ENCODE data around the gene RAC3. TPM values are rescaled to one million over a fixed set of nuclear protein-coding genes. Genes with fewer than 3 reads are reported as not detected.

The RAC3 gene
- total and polyA plus RNA-seq, 9 of the 15 experiments (the other 6 are each of a cell fraction or from before 2014, with no cell fraction given): 0.23 to 292 (median 118) TPM

DNA sequence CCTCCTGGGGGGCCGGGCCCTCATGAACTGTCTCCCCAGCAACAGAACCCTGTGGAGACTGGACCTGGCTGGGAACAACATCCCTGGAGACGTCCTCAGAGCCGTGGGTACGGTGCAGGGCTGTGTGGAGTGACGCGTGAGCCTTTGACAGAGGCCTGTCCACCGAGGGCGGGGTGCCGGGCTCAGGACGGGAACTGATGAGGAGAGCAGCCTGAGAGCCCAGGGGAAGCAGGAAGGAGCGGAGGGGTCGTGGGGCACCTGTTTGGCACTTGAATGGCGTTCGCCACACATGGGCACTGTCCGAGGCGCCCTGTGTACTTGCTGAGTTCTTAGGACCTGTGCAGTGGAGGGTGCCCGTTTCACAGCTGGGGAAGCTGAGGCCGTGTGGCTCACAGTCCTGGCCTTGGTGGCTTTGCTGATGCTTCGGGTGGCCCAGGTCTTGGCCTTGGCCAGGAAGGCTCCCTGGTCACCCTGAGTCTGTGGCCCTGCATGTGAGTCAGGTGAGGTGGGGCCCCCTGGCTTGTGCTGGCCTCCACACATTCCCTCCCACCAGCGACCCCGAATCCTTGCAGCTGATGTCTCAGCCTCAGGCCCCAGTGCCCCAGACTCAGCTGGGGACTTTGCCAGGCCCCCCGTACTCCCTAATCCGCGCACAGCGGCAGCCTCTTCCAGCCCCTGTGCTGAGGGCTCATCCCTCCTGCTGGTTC lies 5.9 kb upstream of the RAC3 start:
- Histone ChIP-seq H3K9me3 (replicated peaks; ENCODE audit: control insufficient read depth, insufficient read depth, low read depth, low read length) (no peaks in the 10 kb centered on the region), H3K4me2 (ENCODE audit: insufficient read depth, low read length) (no peak overlapping the region), H3K9ac (ENCODE audit: insufficient read depth in 1 of 2, low read depth in 2 of 2, low read length in 2 of 2) (peak overlapping the region in 1 of 2 experiments; percentile 97; a peak in 2 of 4 replicates), H3K36me3 (ENCODE audit: control insufficient read depth, insufficient read depth, low read length) (peaks cover 8% of the 10 kb centered on the region; the same call in 1 of the 3 replicates), H3K4me3 (no peak overlapping the region), H3K4me1 (replicated peaks in 1 of 2; ENCODE audit: control insufficient read depth in 2 of 2, insufficient read depth in 2 of 2, low read length in 2 of 2) (peaks cover 9 to 88% of the 10 kb centered on the region in 2 experiments), H3K27me3 (ENCODE audit: control insufficient read depth in 2 of 2, insufficient read depth in 2 of 2, low read length in 2 of 2) (no peaks in the 10 kb centered on the region), H2AFZ (ENCODE audit: low read depth, low read length) (no peak overlapping the region), H3K79me2 (ENCODE audit: control insufficient read depth, insufficient read depth, low read length) (peaks cover 30% of the 10 kb centered on the region), H3K27ac (ENCODE audit: extremely low read depth, low read depth, low read length) (no peak overlapping the region), H4K20me1 (replicated peaks; ENCODE audit: control insufficient read depth, insufficient read depth, low read length) (peaks cover 11% of the 10 kb centered on the region), H3K9me1 (ENCODE audit: control insufficient read depth, insufficient read depth, low read length) (no peaks in the 10 kb centered on the region)
- ATAC-seq (no peak), FAIRE-seq (no peak), DNase-seq (ENCODE audit: extremely low read depth in 1 of 4, low spot score in 3 of 4) (no peak)
- CTCF ChIA-PET (ENCODE audit: low intra/inter-chr PET ratio): no interaction called here
- POLR2A ChIA-PET: no interaction called here
- intact Hi-C loops (cut with micrococcal nuclease) (no loop called here), in situ Hi-C loops (cut with MboI) (no loop called here)
- BruUV-seq (replicated peaks): no TSS peak
- WGBS (ENCODE audit: insufficient coverage, low coverage, missing lambda C conversion rate): 79% methylated on average over 13 of the region's 25 CpGs
- TF ChIP-seq ATF1 (CRISPR knock-in tag; IDR thresholded peaks at IDR 0.05) (no peak), ATF1 (tag; IDR thresholded peaks at IDR 0.05) (no peak), ZC3H8 (IDR thresholded peaks at IDR 0.05) (no peak), MAZ (CRISPR knock-in tag; conservative IDR thresholded peaks at IDR 0.05 in 1 of 2, IDR thresholded peaks at IDR 0.05 in 1 of 2) (no peak), EP400 (IDR thresholded peaks at IDR 0.05) (no peak), ZNF584 (CRISPR knock-in tag; IDR thresholded peaks at IDR 0.05; ENCODE audit: low read depth) (no peak), TRIM24 (IDR thresholded peaks at IDR 0.05) (no peak), PHF8 (IDR thresholded peaks at IDR 0.05; ENCODE audit: borderline replicate concordance, low read length) (no peak), POLR3A (IDR thresholded peaks at IDR 0.05; ENCODE audit: borderline replicate concordance, extremely low read depth, insufficient read depth, insufficient read length) (no peak), ZNF589 (CRISPR knock-in tag; IDR thresholded peaks at IDR 0.05; ENCODE audit: low read depth) (no peak), ZNF239 (CRISPR knock-in tag; IDR thresholded peaks at IDR 0.05) (no peak), ETV1 (tag; conservative IDR thresholded peaks at IDR 0.05; ENCODE audit: low read depth) (no peak), KLF1 (tag; IDR thresholded peaks at IDR 0.05) (no peak), SNIP1 (IDR thresholded peaks at IDR 0.05; ENCODE audit: low read depth) (no peak)
- TF ChIP-seq, protein P1, sequence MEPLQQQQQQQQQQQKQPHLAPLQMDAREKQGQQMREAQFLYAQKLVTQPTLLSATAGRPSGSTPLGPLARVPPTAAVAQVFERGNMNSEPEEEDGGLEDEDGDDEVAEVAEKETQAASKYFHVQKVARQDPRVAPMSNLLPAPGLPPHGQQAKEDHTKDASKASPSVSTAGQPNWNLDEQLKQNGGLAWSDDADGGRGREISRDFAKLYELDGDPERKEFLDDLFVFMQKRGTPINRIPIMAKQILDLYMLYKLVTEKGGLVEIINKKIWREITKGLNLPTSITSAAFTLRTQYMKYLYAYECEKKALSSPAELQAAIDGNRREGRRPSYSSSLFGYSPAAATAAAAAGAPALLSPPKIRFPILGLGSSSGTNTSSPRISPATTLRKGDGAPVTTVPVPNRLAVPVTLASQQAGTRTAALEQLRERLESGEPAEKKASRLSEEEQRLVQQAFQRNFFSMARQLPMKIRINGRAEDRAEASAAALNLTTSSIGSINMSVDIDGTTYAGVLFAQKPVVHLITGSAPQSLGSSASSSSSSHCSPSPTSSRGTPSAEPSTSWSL (CRISPR knock-in tag; IDR thresholded peaks at IDR 0.05; ENCODE audit: borderline replicate concordance): no peak
- TF ChIP-seq, protein P2, sequence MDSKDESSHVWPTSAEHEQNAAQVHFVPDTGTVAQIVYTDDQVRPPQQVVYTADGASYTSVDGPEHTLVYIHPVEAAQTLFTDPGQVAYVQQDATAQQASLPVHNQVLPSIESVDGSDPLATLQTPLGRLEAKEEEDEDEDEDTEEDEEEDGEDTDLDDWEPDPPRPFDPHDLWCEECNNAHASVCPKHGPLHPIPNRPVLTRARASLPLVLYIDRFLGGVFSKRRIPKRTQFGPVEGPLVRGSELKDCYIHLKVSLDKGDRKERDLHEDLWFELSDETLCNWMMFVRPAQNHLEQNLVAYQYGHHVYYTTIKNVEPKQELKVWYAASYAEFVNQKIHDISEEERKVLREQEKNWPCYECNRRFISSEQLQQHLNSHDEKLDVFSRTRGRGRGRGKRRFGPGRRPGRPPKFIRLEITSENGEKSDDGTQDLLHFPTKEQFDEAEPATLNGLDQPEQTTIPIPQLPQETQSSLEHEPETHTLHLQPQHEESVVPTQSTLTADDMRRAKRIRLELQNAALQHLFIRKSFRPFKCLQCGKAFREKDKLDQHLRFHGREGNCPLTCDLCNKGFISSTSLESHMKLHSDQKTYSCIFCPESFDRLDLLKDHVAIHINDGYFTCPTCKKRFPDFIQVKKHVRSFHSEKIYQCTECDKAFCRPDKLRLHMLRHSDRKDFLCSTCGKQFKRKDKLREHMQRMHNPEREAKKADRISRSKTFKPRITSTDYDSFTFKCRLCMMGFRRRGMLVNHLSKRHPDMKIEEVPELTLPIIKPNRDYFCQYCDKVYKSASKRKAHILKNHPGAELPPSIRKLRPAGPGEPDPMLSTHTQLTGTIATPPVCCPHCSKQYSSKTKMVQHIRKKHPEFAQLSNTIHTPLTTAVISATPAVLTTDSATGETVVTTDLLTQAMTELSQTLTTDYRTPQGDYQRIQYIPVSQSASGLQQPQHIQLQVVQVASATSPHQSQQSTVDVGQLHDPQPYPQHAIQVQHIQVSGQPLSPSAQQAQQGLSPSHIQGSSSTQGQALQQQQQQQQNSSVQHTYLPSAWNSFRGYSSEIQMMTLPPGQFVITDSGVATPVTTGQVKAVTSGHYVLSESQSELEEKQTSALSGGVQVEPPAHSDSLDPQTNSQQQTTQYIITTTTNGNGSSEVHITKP (IDR thresholded peaks at IDR 0.05; ENCODE audit: partially characterized antibody): no peak
- TF ChIP-seq, protein P3, sequence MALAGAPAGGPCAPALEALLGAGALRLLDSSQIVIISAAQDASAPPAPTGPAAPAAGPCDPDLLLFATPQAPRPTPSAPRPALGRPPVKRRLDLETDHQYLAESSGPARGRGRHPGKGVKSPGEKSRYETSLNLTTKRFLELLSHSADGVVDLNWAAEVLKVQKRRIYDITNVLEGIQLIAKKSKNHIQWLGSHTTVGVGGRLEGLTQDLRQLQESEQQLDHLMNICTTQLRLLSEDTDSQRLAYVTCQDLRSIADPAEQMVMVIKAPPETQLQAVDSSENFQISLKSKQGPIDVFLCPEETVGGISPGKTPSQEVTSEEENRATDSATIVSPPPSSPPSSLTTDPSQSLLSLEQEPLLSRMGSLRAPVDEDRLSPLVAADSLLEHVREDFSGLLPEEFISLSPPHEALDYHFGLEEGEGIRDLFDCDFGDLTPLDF (CRISPR knock-in tag; IDR thresholded peaks at IDR 0.05): no peak

All from K562 (cell line).